Esophagus squamous epithelium (tissue), 4 donors: ENCODE results near the gene SSH3.

ENCODE experiments used
- CTCF ChIP-seq, 6 experiments: fragments of 450-650 bp in 4 of 6; fragments of 200-600 bp in 2 of 6; sonication (generic) in 2 of 6; IDR thresholded peaks; one replicate each; pipeline ENCODE4 v1.5.1; 2016 to 2019; ENCODE audit warnings: antibody characterized with exemption in 6 of 6, mild to moderate bottlenecking in 4 of 6, moderate library complexity in 4 of 6
- POLR2A ChIP-seq, 4 donors: fragments of 450-650 bp; IDR thresholded peaks; one replicate each; pipeline ENCODE4 v1.6.1; 2017; ENCODE audit warnings: antibody characterized with exemption in 4 of 4, mild to moderate bottlenecking in 4 of 4, moderate library complexity in 3 of 4

GRCh38 chr11:67307545-67308001 lies 4.2 kb downstream of the SSH3 start:
- TF ChIP-seq POLR2A (IDR thresholded peaks at IDR 0.05) = no peak
- no peak for TF ChIP-seq CTCF (IDR thresholded peaks at IDR 0.05)
